SK-N-SH (cell line): ENCODE results near the gene SERPINB5. TPM values are rescaled to one million over a fixed set of nuclear protein-coding genes. Genes with fewer than 3 reads are reported as not detected.

Source experiments
- CTCF ChIA-PET: fragments of 300-600, 350-600 bp; formaldehyde crosslinking; extraction: SDS; loops from one replicate; lab custom pipeline; 2021; lab: Yijun Ruan, JAX
- POLR2A ChIA-PET: fragments of 350-600 bp; sonication (Branson Sonifier 250); formaldehyde crosslinking; extraction: SDS; loops from one replicate; lab custom pipeline; 2020; ENCODE audit warnings: antibody characterized with exemption, inconsistent platforms; lab: Yijun Ruan, JAX
- DNase-seq: peaks from one replicate; pipeline ENCODE4 v3.0.0; 2012
- H2AFZ ChIP-seq: fragments of 200-600 bp; sonication (generic); 2 replicates; pipeline ENCODE4 v1.8.1; 2016; ENCODE audit warnings: antibody characterized with exemption, mild to moderate bottlenecking, low read depth
- H3F3A ChIP-seq: fragments of 200-600 bp; sonication (generic); replicated peaks from 2 replicates; pipeline ENCODE3; 2016; ENCODE audit warnings: antibody characterized with exemption, mild to moderate bottlenecking; ENCODE audit not compliant: insufficient read depth
- H3K27ac ChIP-seq, 2 experiments: fragments of 200-500 bp in 1 of 2; fragments of 200-600 bp in 1 of 2; sonication (Bioruptor generic) in 1 of 2; sonication (generic), shearing (Covaris generic) in 1 of 2; 2 replicates each; pipeline versions ENCODE4 v1.5.1 to v1.6.1; 2014 to 2016; ENCODE audit warnings: low read depth in 2 of 2, inconsistent platforms in 1 of 2, low read length in 1 of 2, mild to moderate bottlenecking in 1 of 2, mixed read lengths in 1 of 2
- H3K27me3 ChIP-seq: fragments of 200-600 bp; sonication (generic), shearing (Covaris generic); 2 replicates; pipeline ENCODE4 v1.6.1; 2016; ENCODE audit warnings: mixed run types; ENCODE audit not compliant: insufficient read depth
- H3K36me3 ChIP-seq, 2 experiments: fragments of 200-500 bp in 1 of 2; fragments of 200-600 bp in 1 of 2; sonication (Bioruptor generic) in 1 of 2; sonication (generic) in 1 of 2; replicated peaks in 1 of 2; 2 replicates each; pipeline versions ENCODE3 to v1.5.1; 2014 to 2016; ENCODE audit warnings: low read length in 1 of 2, mild to moderate bottlenecking in 1 of 2; ENCODE audit not compliant: insufficient read depth in 2 of 2, control insufficient read depth in 1 of 2
- H3K4me1 ChIP-seq, 2 experiments: fragments of 200-500 bp in 1 of 2; fragments of 200-600 bp in 1 of 2; sonication (Bioruptor generic) in 1 of 2; sonication (generic), shearing (Covaris generic) in 1 of 2; 2 replicates each; pipeline versions ENCODE4 v1.5.1 to v1.6.1; 2014 to 2016; ENCODE audit warnings: low read depth in 1 of 2, low read length in 1 of 2, mixed run types in 1 of 2; ENCODE audit not compliant: insufficient read depth in 2 of 2, control insufficient read depth in 1 of 2
- H3K4me2 ChIP-seq: fragments of 200-600 bp; sonication (generic), shearing (Covaris generic); 2 replicates; pipeline ENCODE4 v1.6.1; 2017; ENCODE audit warnings: mixed run types
- H3K4me3 ChIP-seq, 2 experiments: fragments of 200-500 bp in 1 of 2; fragments of 200-600 bp in 1 of 2; sonication (Bioruptor generic) in 1 of 2; sonication (generic), shearing (Covaris generic) in 1 of 2; 2 replicates each; pipeline versions ENCODE4 v1.5.1 to v1.8.1; 2014 to 2016; ENCODE audit warnings: low read depth in 2 of 2, inconsistent platforms in 1 of 2, low read length in 1 of 2, mild to moderate bottlenecking in 1 of 2, mixed read lengths in 1 of 2, moderate library complexity in 1 of 2
- H3K79me2 ChIP-seq: fragments of 200-600 bp; sonication (generic); 2 replicates; pipeline ENCODE4 v1.8.1; 2017; ENCODE audit warnings: mild to moderate bottlenecking; ENCODE audit not compliant: insufficient read depth
- H3K9ac ChIP-seq: fragments of 200-600 bp; sonication (generic); 2 replicates; pipeline ENCODE4 v1.6.1; 2017; ENCODE audit warnings: mixed run types
- H3K9me2 ChIP-seq: fragments of 200-600 bp; sonication (generic); 2 replicates; pipeline ENCODE4 v1.6.1; 2017; ENCODE audit warnings: mixed run types
- H3K9me3 ChIP-seq: fragments of 200-600 bp; sonication (generic); 2 replicates; pipeline ENCODE4 v1.6.1; 2017; ENCODE audit warnings: mixed run types, mild to moderate bottlenecking, moderate library complexity
- H4K20me1 ChIP-seq: fragments of 200-600 bp; sonication (generic); 2 replicates; pipeline ENCODE4 v1.6.1; 2017; ENCODE audit warnings: mild to moderate bottlenecking, mixed run types; ENCODE audit not compliant: insufficient read depth
- CHD2 ChIP-seq: fragments of 150-350 bp; IDR thresholded peaks from 2 replicates; pipeline ENCODE4 v1.6.1; 2018; ENCODE audit warnings: low read length; ENCODE audit not compliant: partially characterized antibody
- IRF3 ChIP-seq: fragments of 150-350 bp; IDR thresholded peaks from 2 replicates; pipeline ENCODE4 v1.6.1; 2016; ENCODE audit warnings: mild to moderate bottlenecking, low read depth, low read length
- JUND ChIP-seq: IDR thresholded peaks from 2 replicates; pipeline ENCODE4 v1.4.0; 2012
- MEF2A ChIP-seq: IDR thresholded peaks from 2 replicates; pipeline ENCODE4 v1.4.0; 2012; ENCODE audit warnings: low read depth, borderline replicate concordance
- NFIC ChIP-seq: IDR thresholded peaks from 2 replicates; pipeline ENCODE4 v1.4.0; 2012; ENCODE audit warnings: borderline replicate concordance
- NRF1 ChIP-seq: IDR thresholded peaks from 2 replicates; pipeline ENCODE4 v1.6.1; 2012; ENCODE audit warnings: low read depth, mild to moderate bottlenecking, low read length
- POLR2AphosphoS5 ChIP-seq: IDR thresholded peaks from 2 replicates; pipeline ENCODE4 v1.6.1; 2012; ENCODE audit warnings: low read depth, low read length
- RAD21 ChIP-seq: IDR thresholded peaks from 2 replicates; pipeline ENCODE4 v1.6.1; 2012; ENCODE audit warnings: mild to moderate bottlenecking, low read length
- RFX5 ChIP-seq: IDR thresholded peaks from 2 replicates; pipeline ENCODE4 v1.6.1; 2012; ENCODE audit warnings: mild to moderate bottlenecking, improper control_type of control experiment, low read length
- RXRA ChIP-seq: IDR thresholded peaks from 2 replicates; pipeline ENCODE4 v1.4.0; 2012; ENCODE audit warnings: low read depth, mild to moderate bottlenecking, borderline replicate concordance
- SMC3 ChIP-seq: IDR thresholded peaks from 2 replicates; pipeline ENCODE4 v1.6.1; 2012; ENCODE audit warnings: low read depth, low read length, improper control_type of control experiment
- TAF1 ChIP-seq: IDR thresholded peaks from 2 replicates; pipeline ENCODE4 v1.6.1; 2012; ENCODE audit warnings: low read depth, mild to moderate bottlenecking, low read length, moderate library complexity, borderline replicate concordance
- TCF12 ChIP-seq: IDR thresholded peaks from 2 replicates; pipeline ENCODE4 v1.4.0; 2012
- USF1 ChIP-seq: IDR thresholded peaks from 2 replicates; pipeline ENCODE4 v1.4.0; 2012; ENCODE audit warnings: low read depth, borderline replicate concordance
- USF2 ChIP-seq: fragments of 150-350 bp; IDR thresholded peaks from 2 replicates; pipeline ENCODE4 v1.6.1; 2017; ENCODE audit warnings: antibody characterized with exemption, low read length, low read depth, borderline replicate concordance
- YY1 ChIP-seq: IDR thresholded peaks from 2 replicates; pipeline ENCODE4 v1.4.0; 2012; ENCODE audit warnings: low read depth, mild to moderate bottlenecking
- WGBS: methylation state at CpG from one replicate; pipeline ENCODE4 v1.1.6; 2017; ENCODE audit warnings: low lambda C conversion rate; 5-methylcytosine and 5-hydroxymethylcytosine counted together
- polyA plus RNA-seq, 3 experiments: library from polyadenylated mRNA; depleted of rRNA; stranded (reverse); fragments of >200 nt; gene quantifications; 2 replicates each; pipeline ENCODE4 v1.2.3, GENCODE V29; 2012
- TF ChIP-seq, protein P1 (sequence below): IDR thresholded peaks from 2 replicates; pipeline ENCODE4 v1.6.1; 2012; ENCODE audit warnings: mild to moderate bottlenecking, low read depth, low read length, moderate library complexity
- TF ChIP-seq, protein P2 (sequence below): IDR thresholded peaks from 2 replicates; pipeline ENCODE4 v1.4.0; 2012; ENCODE audit warnings: low read depth, borderline replicate concordance

The SERPINB5 gene
- polyA plus RNA-seq, 1 of the 3 experiments (the other 2 are of a cell fraction): not detected

DNA sequence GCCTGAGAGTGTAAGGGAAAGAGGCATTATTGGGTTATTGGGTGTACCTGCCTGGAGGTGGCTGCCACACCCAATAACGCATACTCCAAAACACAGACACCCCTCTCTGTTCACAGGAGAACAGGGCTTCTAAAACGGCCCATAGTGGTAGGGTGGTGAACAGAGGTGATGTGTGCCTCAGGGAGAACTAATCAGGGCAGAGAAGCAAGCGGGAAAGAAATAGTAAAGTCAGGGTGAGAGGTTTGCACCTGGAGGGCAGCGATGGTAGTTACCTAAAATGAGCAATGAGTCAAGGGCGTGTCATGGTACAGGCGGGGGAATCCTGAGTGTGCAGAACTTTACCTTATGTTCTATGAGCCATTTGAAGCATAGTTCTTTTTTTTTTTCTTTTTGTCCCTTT is 32.9 kb upstream of the SERPINB5 start:
- Histone ChIP-seq H3K9me3 (no peaks in the 10 kb centered on the region), H3K27ac (no peak overlapping the region), H4K20me1 (no peaks in the 10 kb centered on the region), H3K27me3 (no peaks in the 10 kb centered on the region), H3K4me3 (no peak overlapping the region), H2AFZ (no peak overlapping the region), H3F3A (peaks cover 8% of the 10 kb centered on the region), H3K9me2 (no peaks in the 10 kb centered on the region), H3K4me1 (0 out of 4 replicates have a peak, but pooled peaks cover 0 to 6% of the 10 kb centered on the region in 2 experiments), H3K36me3 (no peaks in the 10 kb centered on the region), H3K4me2 (no peak overlapping the region), H3K79me2 (no peaks in the 10 kb centered on the region), H3K9ac (no peak overlapping the region)
- ChIA-PET POLR2A (no interaction called here), CTCF (interaction anchor here (0.8 to 1.2 kb wide), 2 partner anchors 102 to 427 kb away, joined by 3 read pairs; no protein-coding TSS in a partner anchor)
- DNase-seq: no peak
- TF ChIP-seq RFX5: no peak
- TF ChIP-seq SMC3: no peak
- TF ChIP-seq RXRA: no peak
- TF ChIP-seq YY1: no peak
- TF ChIP-seq POLR2AphosphoS5: no peak
- no peak for TF ChIP-seq NFIC
- no peak for TF ChIP-seq MEF2A
- TF ChIP-seq JUND: no peak
- TF ChIP-seq TCF12: no peak
- TF ChIP-seq RAD21: no peak
- TF ChIP-seq USF2: no peak
- TF ChIP-seq CHD2: no peak
- WGBS: 82% methylated on average over 6 of the region's 6 CpGs

GRCh38 chr18:63444580-63444979 is 32.2 kb upstream of the SERPINB5 start:
- H3K9me2 ChIP-seq: no peaks in the 10 kb centered on the region
- 0 out of 4 replicates have a peak, but pooled peaks cover 0 to 6% of the 10 kb centered on the region in 2 experiments for H3K4me1 ChIP-seq
- no peak overlapping the region for H2AFZ ChIP-seq
- no peak overlapping the region for H3K27ac ChIP-seq
- no peak overlapping the region for H3K9ac ChIP-seq
- CTCF ChIA-PET: interaction anchor here (0.8 to 1.2 kb wide), 3 partner anchors 103 to 428 kb away, joined by 3 read pairs; no protein-coding TSS in a partner anchor
- H3K79me2 ChIP-seq: no peaks in the 10 kb centered on the region
- H3K4me2 ChIP-seq: no peak overlapping the region
- H3K27me3 ChIP-seq: no peaks in the 10 kb centered on the region
- no peaks in the 10 kb centered on the region for H4K20me1 ChIP-seq
- H3K36me3 ChIP-seq: no peaks in the 10 kb centered on the region
- no peaks in the 10 kb centered on the region for H3K9me3 ChIP-seq
- WGBS: 74% methylated on average over 6 of the region's 6 CpGs
- H3K4me3 ChIP-seq: no peak overlapping the region
- POLR2A ChIA-PET: no interaction called here
- DNase-seq: no peak
- peaks cover 3% of the 10 kb centered on the region for H3F3A ChIP-seq
- TF ChIP-seq CHD2 (no peak), USF1 (no peak), TAF1 (no peak), MEF2A (no peak), USF2 (no peak), IRF3 (no peak), SMC3 (no peak), JUND (no peak), YY1 (no peak), NRF1 (no peak)
- TF ChIP-seq, protein P1, sequence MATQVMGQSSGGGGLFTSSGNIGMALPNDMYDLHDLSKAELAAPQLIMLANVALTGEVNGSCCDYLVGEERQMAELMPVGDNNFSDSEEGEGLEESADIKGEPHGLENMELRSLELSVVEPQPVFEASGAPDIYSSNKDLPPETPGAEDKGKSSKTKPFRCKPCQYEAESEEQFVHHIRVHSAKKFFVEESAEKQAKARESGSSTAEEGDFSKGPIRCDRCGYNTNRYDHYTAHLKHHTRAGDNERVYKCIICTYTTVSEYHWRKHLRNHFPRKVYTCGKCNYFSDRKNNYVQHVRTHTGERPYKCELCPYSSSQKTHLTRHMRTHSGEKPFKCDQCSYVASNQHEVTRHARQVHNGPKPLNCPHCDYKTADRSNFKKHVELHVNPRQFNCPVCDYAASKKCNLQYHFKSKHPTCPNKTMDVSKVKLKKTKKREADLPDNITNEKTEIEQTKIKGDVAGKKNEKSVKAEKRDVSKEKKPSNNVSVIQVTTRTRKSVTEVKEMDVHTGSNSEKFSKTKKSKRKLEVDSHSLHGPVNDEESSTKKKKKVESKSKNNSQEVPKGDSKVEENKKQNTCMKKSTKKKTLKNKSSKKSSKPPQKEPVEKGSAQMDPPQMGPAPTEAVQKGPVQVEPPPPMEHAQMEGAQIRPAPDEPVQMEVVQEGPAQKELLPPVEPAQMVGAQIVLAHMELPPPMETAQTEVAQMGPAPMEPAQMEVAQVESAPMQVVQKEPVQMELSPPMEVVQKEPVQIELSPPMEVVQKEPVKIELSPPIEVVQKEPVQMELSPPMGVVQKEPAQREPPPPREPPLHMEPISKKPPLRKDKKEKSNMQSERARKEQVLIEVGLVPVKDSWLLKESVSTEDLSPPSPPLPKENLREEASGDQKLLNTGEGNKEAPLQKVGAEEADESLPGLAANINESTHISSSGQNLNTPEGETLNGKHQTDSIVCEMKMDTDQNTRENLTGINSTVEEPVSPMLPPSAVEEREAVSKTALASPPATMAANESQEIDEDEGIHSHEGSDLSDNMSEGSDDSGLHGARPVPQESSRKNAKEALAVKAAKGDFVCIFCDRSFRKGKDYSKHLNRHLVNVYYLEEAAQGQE: no peak
- TF ChIP-seq, protein P2, sequence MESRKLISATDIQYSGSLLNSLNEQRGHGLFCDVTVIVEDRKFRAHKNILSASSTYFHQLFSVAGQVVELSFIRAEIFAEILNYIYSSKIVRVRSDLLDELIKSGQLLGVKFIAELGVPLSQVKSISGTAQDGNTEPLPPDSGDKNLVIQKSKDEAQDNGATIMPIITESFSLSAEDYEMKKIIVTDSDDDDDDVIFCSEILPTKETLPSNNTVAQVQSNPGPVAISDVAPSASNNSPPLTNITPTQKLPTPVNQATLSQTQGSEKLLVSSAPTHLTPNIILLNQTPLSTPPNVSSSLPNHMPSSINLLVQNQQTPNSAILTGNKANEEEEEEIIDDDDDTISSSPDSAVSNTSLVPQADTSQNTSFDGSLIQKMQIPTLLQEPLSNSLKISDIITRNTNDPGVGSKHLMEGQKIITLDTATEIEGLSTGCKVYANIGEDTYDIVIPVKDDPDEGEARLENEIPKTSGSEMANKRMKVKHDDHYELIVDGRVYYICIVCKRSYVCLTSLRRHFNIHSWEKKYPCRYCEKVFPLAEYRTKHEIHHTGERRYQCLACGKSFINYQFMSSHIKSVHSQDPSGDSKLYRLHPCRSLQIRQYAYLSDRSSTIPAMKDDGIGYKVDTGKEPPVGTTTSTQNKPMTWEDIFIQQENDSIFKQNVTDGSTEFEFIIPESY: no peak
